ENCODE data around the gene TRMT61A. TPM values are rescaled to one million over a fixed set of nuclear protein-coding genes. Genes with fewer than 3 reads are reported as not detected.

The TRMT61A gene
- total RNA-seq, 4 donors from 2014 or later = 3.6 to 26.5 (median 8.7) TPM

DNA sequence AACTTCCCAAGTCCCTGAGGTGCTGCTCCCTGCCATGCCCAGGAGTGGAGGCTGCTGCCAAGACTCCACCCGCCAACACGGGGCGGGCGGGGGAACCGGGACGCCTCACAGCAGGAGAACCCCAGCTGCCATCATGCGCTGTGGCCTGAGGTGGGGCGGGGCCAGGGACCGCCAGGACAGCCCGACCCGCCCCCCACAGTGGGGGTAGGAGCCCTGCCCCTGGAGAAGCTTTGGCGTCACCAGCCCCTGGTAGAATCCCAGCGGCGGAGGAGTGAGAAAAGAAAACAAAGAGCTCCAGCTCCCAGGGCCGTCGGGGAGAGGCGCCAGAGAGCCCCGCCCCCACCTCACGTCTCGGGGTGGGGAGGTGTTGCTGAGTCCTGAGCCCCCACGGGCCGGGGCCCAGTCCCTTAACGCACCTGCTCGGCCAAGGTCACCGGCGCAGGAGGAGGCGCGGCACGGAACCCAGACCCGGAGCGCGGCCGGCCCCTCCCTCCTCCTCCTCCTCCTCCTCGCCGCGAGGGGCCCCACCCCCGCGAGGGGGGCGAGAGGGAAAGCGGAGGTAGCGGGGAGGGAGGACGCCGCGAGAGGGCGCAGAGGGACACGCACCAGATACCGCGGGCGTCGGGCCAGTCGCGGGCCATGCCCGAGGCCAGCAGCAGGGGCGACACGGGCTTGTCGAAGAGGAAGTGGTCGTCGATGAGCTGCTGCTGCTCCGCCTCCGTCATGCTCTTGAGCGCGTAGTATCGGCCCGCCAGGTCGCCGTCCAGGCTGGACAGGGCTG is 8.1 kb upstream of the TRMT61A start:
- Histone ChIP-seq H3K27me3 (no peaks in the 10 kb centered on the region), H3K4me3 (peak overlapping the region; percentile 49 to 51), H3K36me3 (no peaks in the 10 kb centered on the region), H3K9me3 (no peaks in the 10 kb centered on the region), H3K4me1 (peaks cover 0 to 27% of the 10 kb centered on the region in 2 donors), H3K27ac (peak overlapping the region; percentile 82 to 84)
- TF ChIP-seq, protein P1, sequence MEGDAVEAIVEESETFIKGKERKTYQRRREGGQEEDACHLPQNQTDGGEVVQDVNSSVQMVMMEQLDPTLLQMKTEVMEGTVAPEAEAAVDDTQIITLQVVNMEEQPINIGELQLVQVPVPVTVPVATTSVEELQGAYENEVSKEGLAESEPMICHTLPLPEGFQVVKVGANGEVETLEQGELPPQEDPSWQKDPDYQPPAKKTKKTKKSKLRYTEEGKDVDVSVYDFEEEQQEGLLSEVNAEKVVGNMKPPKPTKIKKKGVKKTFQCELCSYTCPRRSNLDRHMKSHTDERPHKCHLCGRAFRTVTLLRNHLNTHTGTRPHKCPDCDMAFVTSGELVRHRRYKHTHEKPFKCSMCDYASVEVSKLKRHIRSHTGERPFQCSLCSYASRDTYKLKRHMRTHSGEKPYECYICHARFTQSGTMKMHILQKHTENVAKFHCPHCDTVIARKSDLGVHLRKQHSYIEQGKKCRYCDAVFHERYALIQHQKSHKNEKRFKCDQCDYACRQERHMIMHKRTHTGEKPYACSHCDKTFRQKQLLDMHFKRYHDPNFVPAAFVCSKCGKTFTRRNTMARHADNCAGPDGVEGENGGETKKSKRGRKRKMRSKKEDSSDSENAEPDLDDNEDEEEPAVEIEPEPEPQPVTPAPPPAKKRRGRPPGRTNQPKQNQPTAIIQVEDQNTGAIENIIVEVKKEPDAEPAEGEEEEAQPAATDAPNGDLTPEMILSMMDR (IDR thresholded peaks at IDR 0.05) = peak; percentile 57 to 77 (median 64)
- TF ChIP-seq POLR2A (IDR thresholded peaks at IDR 0.05) = peak in 1 of 2 donors; percentile 53
- peak; percentile 84 to 86 for DNase-seq
- intact Hi-C loops (cut with DNase I; ENCODE audit: low total_unique reads) = loop anchor here (2.0 kb wide), 1 partner anchor 24 kb away; no protein-coding TSS in a partner anchor

DNA sequence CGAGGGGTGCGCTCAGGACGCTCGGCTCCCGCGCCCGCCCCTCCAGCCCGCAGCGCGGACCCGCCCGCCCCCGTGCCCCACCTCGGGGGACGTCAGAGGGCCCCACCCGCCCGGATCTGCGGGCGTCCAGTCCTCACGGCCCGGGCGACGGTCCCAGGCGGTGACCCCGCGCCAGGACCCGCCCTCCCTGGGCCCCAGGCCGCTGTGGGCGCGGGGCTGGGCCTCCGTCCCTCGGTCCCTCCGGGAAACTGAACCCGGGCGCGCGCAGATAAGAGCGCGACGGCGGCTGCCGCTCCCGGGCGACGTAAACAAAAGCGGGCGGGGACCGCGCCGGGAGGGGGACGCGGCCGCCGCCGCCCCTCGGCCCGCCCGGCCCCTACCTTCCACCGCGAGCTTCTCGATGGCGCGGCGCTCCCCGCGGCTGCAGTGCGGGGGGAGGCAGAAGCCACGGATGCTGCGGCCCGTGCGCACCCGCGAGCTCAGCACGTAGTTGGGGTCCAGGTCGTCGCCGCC is 7.5 kb upstream of the TRMT61A start:
- peak overlapping the region; percentile 82 to 84 for H3K27ac ChIP-seq
- no peaks in the 10 kb centered on the region for H3K9me3 ChIP-seq
- DNase-seq = no peak
- H3K4me1 ChIP-seq = peaks cover 0 to 27% of the 10 kb centered on the region in 2 donors
- H3K4me3 ChIP-seq = peak overlapping the region; percentile 49 to 51
- H3K36me3 ChIP-seq = no peaks in the 10 kb centered on the region
- intact Hi-C loops (cut with DNase I; ENCODE audit: low total_unique reads) = loop anchor here (2.0 kb wide), 1 partner anchor 23 kb away; no protein-coding TSS in a partner anchor
- H3K27me3 ChIP-seq = no peaks in the 10 kb centered on the region
- TF ChIP-seq, protein P1 (IDR thresholded peaks at IDR 0.05) = no peak
- peak in 1 of 2 donors; percentile 27 for TF ChIP-seq POLR2A (IDR thresholded peaks at IDR 0.05)

DNA sequence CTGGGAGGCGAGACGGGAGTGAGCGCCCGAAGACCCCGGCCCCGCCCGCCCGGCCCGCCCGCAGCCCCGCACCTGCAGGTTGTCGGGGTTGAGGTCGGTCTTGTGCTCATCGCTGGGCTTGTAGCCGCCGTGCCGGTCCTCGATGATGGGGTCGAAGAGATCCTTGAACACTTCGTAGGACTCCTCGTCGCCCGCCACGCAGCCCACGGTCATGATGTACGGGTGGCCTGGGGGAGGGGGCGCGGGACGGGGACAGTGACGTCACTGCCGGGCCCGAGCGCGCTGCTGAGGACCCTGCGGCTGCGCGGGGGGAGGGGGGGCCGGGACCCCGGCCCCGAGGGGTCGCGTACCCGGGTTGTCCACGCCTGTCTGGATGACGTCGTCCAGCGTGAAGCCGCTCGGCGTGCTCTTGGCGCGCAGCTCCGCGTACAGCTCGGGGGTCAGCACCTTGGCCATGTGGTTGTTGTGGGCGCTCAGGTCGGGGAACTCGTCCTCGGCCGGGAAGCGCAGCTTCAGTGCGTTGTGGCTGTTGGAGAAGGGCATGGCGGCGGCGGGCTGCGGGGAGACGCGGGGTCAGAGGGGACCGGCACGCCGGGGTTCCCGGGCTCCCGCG is 6.9 kb upstream of the TRMT61A start:
- peak overlapping the region; percentile 49 to 51 for H3K4me3 ChIP-seq
- TF ChIP-seq, protein P1 (IDR thresholded peaks at IDR 0.05) = no peak
- no peak for TF ChIP-seq POLR2A (IDR thresholded peaks at IDR 0.05)
- peak overlapping the region; percentile 82 to 84 for H3K27ac ChIP-seq
- no peaks in the 10 kb centered on the region for H3K36me3 ChIP-seq
- DNase-seq = peak; percentile 56
- H3K4me1 ChIP-seq = peaks cover 0 to 27% of the 10 kb centered on the region in 2 donors
- H3K9me3 ChIP-seq = no peaks in the 10 kb centered on the region
- intact Hi-C loops (cut with DNase I; ENCODE audit: low total_unique reads) = loop anchor here (2.0 kb wide), 1 partner anchor 23 kb away; no protein-coding TSS in a partner anchor
- no peaks in the 10 kb centered on the region for H3K27me3 ChIP-seq

DNA sequence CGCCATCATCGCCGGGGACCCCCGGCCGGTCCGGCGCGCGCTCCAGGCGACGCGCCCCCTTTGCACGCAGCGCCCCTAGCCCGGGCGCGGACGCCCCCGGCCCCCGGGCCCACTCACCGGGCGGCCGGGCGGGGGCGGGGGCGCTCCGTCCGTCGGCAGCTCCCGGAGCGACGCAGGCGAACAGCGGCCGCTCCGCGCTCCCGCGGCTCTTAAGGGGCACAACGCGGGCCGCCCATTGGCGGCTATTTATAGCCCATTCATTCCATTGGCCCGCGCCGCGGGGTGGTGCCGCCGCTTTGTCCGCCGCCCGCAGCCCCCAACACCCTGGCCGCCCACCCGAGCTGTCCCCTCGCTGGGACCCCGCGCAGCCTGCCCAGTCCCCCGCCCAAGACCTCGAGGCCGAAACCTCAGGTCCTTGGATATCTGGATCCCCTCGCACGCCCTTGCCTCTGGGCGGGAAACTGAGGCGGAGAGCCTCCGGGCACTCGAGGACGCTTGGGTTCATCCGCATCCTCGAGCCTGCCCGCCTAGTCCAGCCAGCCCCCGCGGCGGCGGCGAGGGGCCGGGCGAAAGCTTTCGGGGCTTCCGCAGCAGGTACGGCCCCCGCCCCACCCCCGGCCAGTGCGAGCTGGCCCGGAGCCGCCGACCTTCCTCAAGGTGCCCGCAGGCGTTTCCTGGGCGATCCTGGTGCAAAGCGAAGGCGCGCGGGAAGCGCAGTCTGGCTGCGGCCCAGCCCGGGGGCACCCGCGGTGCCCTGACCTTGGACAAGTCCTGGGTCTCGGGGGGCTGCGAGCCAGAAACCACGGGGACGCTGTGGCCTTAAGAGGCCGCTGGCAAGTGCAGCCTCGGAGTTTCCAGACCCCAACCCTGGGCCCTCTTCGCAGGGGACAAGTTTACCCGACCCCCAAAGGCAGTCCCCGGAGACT is 6.1 kb upstream of the TRMT61A start, which contains the start of gene CKB:
TSS of gene CKB (minus strand) at position 182 of the 926 bp plus-strand sequence. CDS start 337 bp downstream, outside the sequence.
- H3K27me3 ChIP-seq = no peaks in the 10 kb centered on the region
- H3K4me3 ChIP-seq = peak within 1 kb of the TSS; percentile 49 to 51
- no peaks in the 10 kb centered on the region for H3K9me3 ChIP-seq
- intact Hi-C loops (cut with DNase I; ENCODE audit: low total_unique reads) = no loop called here
- TF ChIP-seq POLR2A (IDR thresholded peaks at IDR 0.05) = peak; percentile 79
- TF ChIP-seq, protein P1 (IDR thresholded peaks at IDR 0.05) = no peak
- H3K4me1 ChIP-seq = peaks cover 0 to 28% of the 10 kb centered on the region in 2 donors
- peak within 1 kb of the TSS; percentile 82 to 84 for H3K27ac ChIP-seq
- no peaks in the 10 kb centered on the region for H3K36me3 ChIP-seq
- peak; percentile 71 to 75 for DNase-seq
